Left lung (tissue), 10 donors: ENCODE results near the gene BIRC7. TPM values are rescaled to one million over a fixed set of nuclear protein-coding genes. Genes with fewer than 3 reads are reported as not detected.
A peak's percentile ranks its signal among the peaks of the same experiment; 100 is the strongest.

Source experiments
- ATAC-seq: fragments of 200-7000 bp; cut with Tn5 transposase; one replicate; pipeline ENCODE4 v1.9.1; 2020; ENCODE audit warnings: moderate library complexity
- DNase-seq, 4 donors: peaks; one replicate each; pipeline ENCODE4 v3.0.0-alpha.2; 2013 to 2020
- H3K27ac ChIP-seq, 2 donors: fragments of 200-600 bp; sonication (generic) in 1 of 2; one replicate each; pipeline versions ENCODE4 v1.5.0 to v1.8.0; 2020 to 2021
- H3K27me3 ChIP-seq, 2 donors: fragments of 200-600 bp; sonication (generic) in 1 of 2; one replicate each; pipeline versions ENCODE4 v1.5.0 to v1.8.0; 2020 to 2021
- H3K36me3 ChIP-seq, 2 donors: fragments of 200-600 bp; sonication (generic) in 1 of 2; one replicate each; pipeline versions ENCODE4 v1.5.0 to v1.8.0; 2020 to 2021
- H3K4me1 ChIP-seq, 2 donors: fragments of 200-600 bp; one replicate each; pipeline ENCODE4 v1.8.0; 2021
- H3K4me3 ChIP-seq, 2 donors: fragments of 200-600 bp; sonication (generic) in 1 of 2; one replicate each; pipeline versions ENCODE4 v1.5.0 to v1.8.0; 2020 to 2021; ENCODE audit warnings: mild to moderate bottlenecking in 1 of 2
- H3K9me3 ChIP-seq, 2 donors: fragments of 200-600 bp; sonication (generic) in 1 of 2; one replicate each; pipeline versions ENCODE4 v1.5.0 to v1.8.0; 2020 to 2021
- CTCF ChIP-seq, 2 donors: fragments of 200-600 bp; sonication (generic) in 1 of 2; IDR thresholded peaks; one replicate each; pipeline versions ENCODE4 v1.5.0 to v1.8.0; 2021; ENCODE audit warnings: antibody characterized with exemption in 2 of 2
- intact Hi-C, 2 donors: fragments of 100-400 bp; cut with DNase I; formaldehyde crosslinking; loops; one replicate each; pipeline versions ENCODE4 v1.11.2 to v1.14.2; 2022
- polyA plus RNA-seq, 6 donors: library from polyadenylated mRNA; unstranded; fragments of 120-200 nt; gene quantifications; one replicate each; pipeline ENCODE4 v1.2.1, GENCODE V29; 2013; ENCODE audit not compliant: insufficient read length in 6 of 6
- total RNA-seq, 2 donors: library from RNA; stranded (reverse); fragmentation: NEBNext Ultra II Directional; extraction: Animal tissue kit (Norgen Biotek cat#: 25700); gene quantifications; one replicate each; pipeline ENCODE4 v1.2.1, GENCODE V29; 2021
- donor health status: DM: no; HTN: yes; CAD: no.
- donor health status: DM: no; HTN: no; CAD: no.

Gene BIRC7
- total and polyA plus RNA-seq, 8 donors: 0.24 to 0.64 (median 0.42) TPM; not detected in 4

- peak overlapping the region; percentile 68 to 90 for H3K4me3 ChIP-seq
- H3K4me1 ChIP-seq: peaks cover 4 to 30% of the 10 kb centered on the region in 2 donors
- no peak for ATAC-seq
- H3K36me3 ChIP-seq: peaks cover 0 to 33% of the 10 kb centered on the region in 2 donors
- no peak overlapping the region for H3K27ac ChIP-seq
- no peak for TF ChIP-seq CTCF (IDR thresholded peaks at IDR 0.05)
- intact Hi-C loops: no loop called here
- H3K27me3 ChIP-seq: peaks cover 0 to 4% of the 10 kb centered on the region in 2 donors
- DNase-seq: peak in 1 of 4 donors; percentile 72
- no peaks in the 10 kb centered on the region for H3K9me3 ChIP-seq
These were observed 38.1 kb downstream of the BIRC7 start for GRCh38 chr20:63273635-63274380.

- no peak for DNase-seq
- no peak for ATAC-seq
- no peaks in the 10 kb centered on the region for H3K27me3 ChIP-seq
- TF ChIP-seq CTCF (IDR thresholded peaks at IDR 0.05): no peak
- H3K9me3 ChIP-seq: no peaks in the 10 kb centered on the region
- H3K4me1 ChIP-seq: peaks cover 4 to 30% of the 10 kb centered on the region in 2 donors
- no peak overlapping the region for H3K4me3 ChIP-seq
- intact Hi-C loops: no loop called here
- no peak overlapping the region for H3K27ac ChIP-seq
- peaks cover 0 to 41% of the 10 kb centered on the region in 2 donors for H3K36me3 ChIP-seq
These were observed 38.9 kb downstream of the BIRC7 start for GRCh38 chr20:63274381-63275228.

- TF ChIP-seq CTCF (IDR thresholded peaks at IDR 0.05): no peak
- no peak for DNase-seq
- H3K4me1 ChIP-seq: peaks cover 4 to 30% of the 10 kb centered on the region in 2 donors
- no peaks in the 10 kb centered on the region for H3K27me3 ChIP-seq
- H3K4me3 ChIP-seq: no peak overlapping the region
- no peak overlapping the region for H3K27ac ChIP-seq
- peaks cover 0 to 53% of the 10 kb centered on the region in 2 donors for H3K36me3 ChIP-seq
- no peaks in the 10 kb centered on the region for H3K9me3 ChIP-seq
- no peak for ATAC-seq
- intact Hi-C loops: no loop called here
These were observed 40.1 kb downstream of the BIRC7 start for GRCh38 chr20:63275825-63276224.

- no peaks in the 10 kb centered on the region for H3K27me3 ChIP-seq
- ATAC-seq (no peak), DNase-seq (peak in 1 of 4 donors; percentile 68)
- no peaks in the 10 kb centered on the region for H3K9me3 ChIP-seq
- peaks cover 0 to 24% of the 10 kb centered on the region in 2 donors for H3K4me1 ChIP-seq
- intact Hi-C loops: no loop called here
- TF ChIP-seq CTCF (IDR thresholded peaks at IDR 0.05): no peak
- no peak overlapping the region for H3K4me3 ChIP-seq
- H3K27ac ChIP-seq: no peak overlapping the region
- H3K36me3 ChIP-seq: peaks cover 0 to 65% of the 10 kb centered on the region in 2 donors
These were observed 41.3 kb downstream of the BIRC7 start for GRCh38 chr20:63276956-63277355.
